ENCODE measurements around the gene PHF8.

GRCh38 chrX:54012830-54013500 is 31.3 kb downstream of the PHF8 start:
- no peak for TF ChIP-seq CTCF (IDR thresholded peaks at IDR 0.05)
- no peak for TF ChIP-seq POLR2A (IDR thresholded peaks at IDR 0.05)

Data from testis (tissue), 2 donors.